HCT116 (cell line): ENCODE measurements around the gene SNED1.

Experiments
- CEBPB ChIP-seq: IDR thresholded peaks from 2 replicates; pipeline ENCODE4 v1.6.1; 2012; ENCODE audit warnings: low read depth
- CTCF ChIP-seq, 3 experiments: fragments of 200-600 bp in 1 of 3; sonication (generic) in 1 of 3; IDR thresholded peaks in 2 of 3; conservative IDR thresholded peaks in 1 of 3; 2 replicates each; pipeline ENCODE4 v1.5.1; 2012 to 2017; ENCODE audit warnings: low read depth in 2 of 3, low read length in 2 of 3, antibody characterized with exemption in 1 of 3, borderline replicate concordance in 1 of 3, control low read depth in 1 of 3, mild to moderate bottlenecking in 1 of 3, mixed read lengths in 1 of 3, mixed run types in 1 of 3, moderate library complexity in 1 of 3; ENCODE audit not compliant: insufficient read depth in 1 of 3
- EZH2 ChIP-seq: fragments of 200-600 bp; sonication (generic); IDR thresholded peaks from 2 replicates; pipeline ENCODE4 v1.6.1; 2017; ENCODE audit warnings: antibody characterized with exemption, mixed run types
- MAX ChIP-seq: IDR thresholded peaks from 2 replicates; pipeline ENCODE4 v1.6.1; 2012
- POLR2A ChIP-seq: IDR thresholded peaks from 2 replicates; pipeline ENCODE4 v1.7.0; 2011; ENCODE audit warnings: borderline replicate concordance; ENCODE audit not compliant: insufficient read depth, insufficient read length; ENCODE audit errors: extremely low read depth
- POLR2AphosphoS5 ChIP-seq: IDR thresholded peaks from 2 replicates; pipeline ENCODE4 v1.6.1; 2011; ENCODE audit warnings: mild to moderate bottlenecking, low read depth, low read length, moderate library complexity

DNA sequence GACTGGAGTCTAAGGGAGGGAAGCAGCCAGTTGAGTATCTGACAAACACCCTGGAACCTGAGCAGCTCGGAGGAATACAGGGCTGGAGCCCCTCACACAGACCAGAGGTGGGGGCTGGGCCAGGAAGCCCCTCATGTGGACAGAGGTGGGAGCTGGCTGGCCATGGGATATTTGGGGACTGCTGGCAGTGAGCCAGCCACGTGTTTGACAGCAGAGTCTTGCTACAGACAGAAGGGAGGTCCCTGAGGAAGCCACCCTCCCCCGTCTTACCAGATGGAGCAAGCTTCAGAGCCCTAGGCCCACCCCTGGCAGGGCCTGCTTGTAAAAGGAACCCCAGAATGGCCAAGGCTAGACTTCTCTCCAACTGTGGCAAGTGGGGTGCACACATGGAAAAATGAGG is 107.2 kb downstream of the SNED1 start:
- no peak for TF ChIP-seq CTCF (IDR thresholded peaks at IDR 0.05 in 2 of 3, conservative IDR thresholded peaks at IDR 0.05 in 1 of 3; ENCODE audit: borderline replicate concordance in 1 of 3, insufficient read depth in 1 of 3, low read depth in 2 of 3, low read length in 2 of 3)
- no peak for TF ChIP-seq POLR2AphosphoS5
- no peak for TF ChIP-seq MAX
- TF ChIP-seq EZH2: no peak
- no peak for TF ChIP-seq POLR2A
- no peak for TF ChIP-seq CEBPB
